ENCODE results near the gene ANKRD66. TPM values are rescaled to one million over a fixed set of nuclear protein-coding genes. Genes with fewer than 3 reads are reported as not detected.
"Not testable (repeated sequence)": the region's sequence is repeated elsewhere in the genome, so short reads cannot be mapped to it uniquely, and the experiment has no call there.

The ANKRD66 gene
- total and polyA plus RNA-seq, 2 experiments from 2014 or later: not detected

DNA sequence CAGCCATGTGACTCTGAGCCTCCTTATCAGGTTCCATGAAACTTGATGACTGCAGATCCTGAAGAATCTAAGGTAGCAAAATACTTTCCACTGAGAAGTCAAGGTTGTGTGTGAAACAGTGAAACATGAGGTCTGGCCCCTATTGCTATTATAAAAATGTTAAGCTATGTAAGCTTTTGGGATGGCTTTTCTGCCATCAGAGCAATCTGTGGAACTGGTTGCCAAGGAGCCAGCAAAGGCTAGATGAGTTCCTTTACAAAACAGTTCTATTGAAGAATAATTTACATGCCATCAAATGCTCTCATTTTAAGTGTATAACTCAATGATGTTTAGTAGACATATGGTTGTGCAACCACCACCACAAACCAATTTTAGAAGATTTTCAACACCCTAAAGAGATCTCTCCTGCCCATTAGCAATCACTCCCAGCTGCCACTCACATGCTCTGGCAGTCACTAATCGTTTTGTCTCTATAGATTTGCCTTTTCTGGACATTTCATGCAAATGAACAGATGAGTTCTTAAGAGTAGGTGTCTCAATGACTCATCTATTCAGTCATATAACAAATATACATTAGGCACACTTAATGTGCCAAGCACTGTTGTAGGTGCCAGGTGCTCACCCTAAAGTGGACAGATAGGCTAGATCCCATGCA is 26.6 kb downstream of the ANKRD66 start:
- Histone ChIP-seq H3K9me3 (ENCODE audit: low read depth) (no peaks in the 10 kb centered on the region), H3K4me1 (ENCODE audit: low read depth) (peaks cover 26% of the 10 kb centered on the region), H3K4me3 (no peak overlapping the region), H3K27ac (no peak overlapping the region), H3K36me3 (no peaks in the 10 kb centered on the region), H3K27me3 (no peaks in the 10 kb centered on the region)
- no peak for TF ChIP-seq CTCF (IDR thresholded peaks at IDR 0.05; ENCODE audit: low read depth, low read length)
- no peak for DNase-seq (ENCODE audit: low read depth in 1 of 2, low spot score in 1 of 2)

DNA sequence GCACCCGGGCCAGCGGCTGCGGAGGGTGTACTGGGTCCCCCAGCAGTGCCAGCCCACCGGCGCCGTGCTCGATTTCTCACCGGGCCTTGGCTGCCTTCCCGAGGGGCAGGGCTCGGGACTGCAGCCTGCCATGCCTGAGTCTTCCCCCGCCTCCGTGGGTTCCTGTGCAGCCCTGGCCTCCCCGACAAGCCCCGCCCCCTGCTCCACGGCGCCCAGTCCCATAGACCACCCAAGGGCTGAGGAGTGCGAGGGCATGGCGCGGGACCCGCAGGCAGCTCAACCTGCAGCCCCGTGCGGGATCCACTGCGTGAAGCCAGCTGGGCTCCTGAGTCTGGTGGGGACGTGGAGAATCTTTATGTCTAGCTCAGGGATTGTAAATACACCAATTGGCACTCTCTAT is 28.0 kb downstream of the ANKRD66 start:
- not testable (repeated sequence) for H3K27ac ChIP-seq; H3K27me3 ChIP-seq; H3K4me3 ChIP-seq; DNase-seq (ENCODE audit: low read depth in 1 of 2, low spot score in 1 of 2); H3K9me3 ChIP-seq (ENCODE audit: low read depth); H3K36me3 ChIP-seq
- H3K4me1 ChIP-seq (ENCODE audit: low read depth): peaks cover 26% of the 10 kb centered on the region

- Histone ChIP-seq H3K4me3 (no peak overlapping the region), H3K27me3 (no peaks in the 10 kb centered on the region), H3K9me3 (ENCODE audit: low read depth) (no peaks in the 10 kb centered on the region), H3K4me1 (ENCODE audit: low read depth) (peaks cover 23% of the 10 kb centered on the region), H3K36me3 (no peaks in the 10 kb centered on the region), H3K27ac (no peak overlapping the region)
- DNase-seq (ENCODE audit: low read depth in 1 of 2, low spot score in 1 of 2): peak in 1 of 2 donors; percentile 53
- TF ChIP-seq CTCF (IDR thresholded peaks at IDR 0.05; ENCODE audit: low read depth, low read length): no peak
Observed at GRCh38 chr6:46776070-46776712, 29.5 kb downstream of the ANKRD66 start.

- no peaks in the 10 kb centered on the region for H3K9me3 ChIP-seq (ENCODE audit: low read depth)
- TF ChIP-seq CTCF (IDR thresholded peaks at IDR 0.05; ENCODE audit: low read depth, low read length): no peak
- H3K27me3 ChIP-seq: no peaks in the 10 kb centered on the region
- no peak overlapping the region for H3K27ac ChIP-seq
- H3K4me3 ChIP-seq: no peak overlapping the region
- H3K36me3 ChIP-seq: no peaks in the 10 kb centered on the region
- H3K4me1 ChIP-seq (ENCODE audit: low read depth): peaks cover 8% of the 10 kb centered on the region
- DNase-seq (ENCODE audit: low read depth in 1 of 2, low spot score in 1 of 2): no peak
Observed at GRCh38 chr6:46777476-46778346, 31.0 kb downstream of the ANKRD66 start.

DNA sequence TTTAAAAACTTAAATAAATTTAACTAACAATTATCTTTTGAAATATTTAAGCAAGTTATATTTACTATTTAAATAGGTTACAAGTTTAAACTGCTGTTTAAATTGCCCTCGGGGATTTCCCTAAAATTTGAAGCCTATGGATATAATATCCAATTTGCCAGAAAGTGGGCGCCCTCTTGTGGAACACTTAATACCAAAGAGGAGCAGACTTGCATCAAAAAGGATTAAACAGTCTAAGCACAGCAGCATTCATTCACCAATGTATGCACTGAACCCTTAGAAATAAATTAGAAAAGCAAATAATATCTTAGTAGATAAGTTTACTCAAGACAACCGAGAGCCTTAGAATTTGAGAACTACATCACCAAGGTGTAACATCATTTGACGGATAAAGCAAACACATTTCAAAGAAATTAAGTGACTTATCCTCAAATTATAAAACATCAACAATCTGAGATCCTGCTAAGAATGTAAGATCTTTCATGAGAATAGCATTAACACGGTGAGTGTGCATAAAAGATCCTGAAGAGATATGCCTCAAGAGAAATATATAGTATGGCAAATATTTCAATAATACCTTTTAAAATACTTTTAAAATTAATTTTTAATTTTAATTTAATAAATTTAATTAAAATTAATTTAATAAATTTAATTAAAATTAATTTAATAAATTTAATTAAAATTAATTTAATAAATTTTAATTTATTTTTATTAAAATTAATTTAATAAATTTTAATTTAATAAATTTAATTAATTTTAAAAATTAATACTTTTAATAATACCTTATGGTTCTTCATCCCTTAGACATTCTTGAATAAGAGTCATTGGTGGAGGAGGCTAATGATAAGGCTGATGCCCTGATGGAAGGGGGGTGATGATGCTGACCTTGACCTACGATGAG is 35.0 kb downstream of the ANKRD66 start:
- H3K4me3 ChIP-seq: no peak overlapping the region
- peak; percentile 76 for TF ChIP-seq CTCF (IDR thresholded peaks at IDR 0.05; ENCODE audit: low read depth, low read length)
- no peaks in the 10 kb centered on the region for H3K27me3 ChIP-seq
- DNase-seq (ENCODE audit: low read depth in 1 of 2, low spot score in 1 of 2): peak; percentile 76 to 84
- no peaks in the 10 kb centered on the region for H3K36me3 ChIP-seq
- H3K4me1 ChIP-seq (ENCODE audit: low read depth): no peaks in the 10 kb centered on the region
- H3K27ac ChIP-seq: no peak overlapping the region
- no peaks in the 10 kb centered on the region for H3K9me3 ChIP-seq (ENCODE audit: low read depth)
